ENCODE results near the gene NRARP.
A peak's percentile ranks its signal among the peaks of the same experiment; 100 is the strongest.

Gene NRARP

GRCh38 chr9:137255448-137256114, 46.5 kb downstream of the NRARP start:
- DNase-seq: peak in 1 of 4 experiments; percentile 52

- peak; percentile 92 to 97 (median 94) for DNase-seq
These were observed 47.2 kb downstream of the NRARP start, which contains the start of gene NELFB for GRCh38 chr9:137254624-137255447. Gene NELFB, plus strand, starts transcription at chr9:137255327.

GRCh38 chr9:137253717-137254623, 48.1 kb downstream of the NRARP start:
- DNase-seq: no peak

- DNase-seq: no peak
These were observed 49.2 kb downstream of the NRARP start for GRCh38 chr9:137252555-137253506.

- no peak for DNase-seq
These were observed 50.4 kb downstream of the NRARP start for GRCh38 chr9:137251490-137252268.

- DNase-seq: no peak
These were observed 50.9 kb downstream of the NRARP start, which contains the start of gene STPG3 for GRCh38 chr9:137251194-137251461. Gene STPG3, plus strand, starts transcription at chr9:137251286. Its CDS starts 1 bp downstream, at chr9:137251287.

GRCh38 chr9:137250329-137251193, 51.5 kb downstream of the NRARP start:
- no peak for DNase-seq
